ENCODE measurements around the gene SORL1.
A peak's percentile ranks its signal among the peaks of the same experiment; 100 is the strongest.

SORL1 gene

DNA sequence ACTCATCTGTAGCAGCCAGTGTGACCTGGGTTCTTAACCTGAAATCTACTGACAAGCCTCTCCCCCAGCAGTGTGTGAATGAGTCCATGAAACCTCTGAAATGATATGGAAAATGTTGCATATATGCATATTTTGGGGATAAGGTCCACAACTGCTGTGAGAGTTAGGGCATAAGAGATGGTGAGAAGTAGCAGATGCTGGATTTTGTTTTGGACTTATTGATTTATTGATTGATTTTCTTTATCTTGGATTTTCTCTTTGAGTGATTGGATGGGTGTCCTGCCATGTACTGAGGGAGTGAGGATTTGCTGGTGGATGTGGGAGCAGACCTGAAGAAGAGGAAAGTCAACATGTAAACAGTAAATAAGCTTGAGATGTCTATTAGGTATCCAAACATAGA is 212.0 kb downstream of the SORL1 start:
- DNase-seq, result no peak

GRCh38 chr11:121665206-121665838 is 213.2 kb downstream of the SORL1 start:
- DNase-seq, result no peak

GRCh38 chr11:121667836-121668235 is 215.7 kb downstream of the SORL1 start:
- no peak for DNase-seq

GRCh38 chr11:121669422-121669821 is 217.3 kb downstream of the SORL1 start:
- no peak for DNase-seq

DNA sequence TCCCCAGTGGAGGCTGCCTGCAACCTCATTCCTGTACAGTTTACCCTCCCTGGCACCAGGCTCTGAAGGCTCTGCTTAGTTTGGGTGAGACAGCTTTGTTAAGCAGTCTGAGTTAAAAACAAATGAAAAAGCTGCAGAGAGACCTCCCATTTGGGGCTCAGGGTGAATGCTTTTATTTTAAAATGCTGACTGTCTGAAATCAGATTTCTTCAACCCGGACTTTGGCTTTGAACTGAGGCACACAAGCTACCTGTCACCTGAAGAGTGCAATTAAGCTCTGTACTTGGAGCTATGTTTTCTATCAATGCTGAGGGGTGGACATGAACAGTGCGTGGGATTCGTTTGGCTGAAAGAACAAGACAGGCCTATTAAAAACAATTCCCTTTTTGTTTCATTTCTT is 218.2 kb downstream of the SORL1 start:
- DNase-seq, result no peak

DNA sequence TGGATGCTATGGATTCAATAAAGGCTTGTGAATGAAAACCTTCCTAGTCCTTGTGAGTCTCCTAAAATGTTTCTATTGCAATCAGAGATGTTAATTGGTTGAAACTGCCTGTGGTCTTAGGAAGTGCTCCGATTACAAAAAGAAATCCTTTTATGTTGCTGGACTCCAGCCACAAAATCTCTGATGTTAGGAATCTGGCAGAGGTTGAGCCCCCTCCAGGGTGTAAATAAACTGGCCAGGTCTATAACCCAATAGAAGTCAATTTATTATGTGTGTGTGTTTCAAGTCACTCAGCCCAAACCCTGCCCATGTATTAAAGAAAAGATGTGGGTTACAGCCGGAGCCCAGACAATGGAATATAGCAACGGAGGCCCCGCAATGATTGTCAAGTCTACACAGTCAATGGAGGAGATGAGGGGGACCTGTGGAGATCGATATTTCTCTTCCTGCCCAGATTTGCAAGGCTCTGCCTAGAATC is 218.7 kb downstream of the SORL1 start:
- DNase-seq, result no peak

DNA sequence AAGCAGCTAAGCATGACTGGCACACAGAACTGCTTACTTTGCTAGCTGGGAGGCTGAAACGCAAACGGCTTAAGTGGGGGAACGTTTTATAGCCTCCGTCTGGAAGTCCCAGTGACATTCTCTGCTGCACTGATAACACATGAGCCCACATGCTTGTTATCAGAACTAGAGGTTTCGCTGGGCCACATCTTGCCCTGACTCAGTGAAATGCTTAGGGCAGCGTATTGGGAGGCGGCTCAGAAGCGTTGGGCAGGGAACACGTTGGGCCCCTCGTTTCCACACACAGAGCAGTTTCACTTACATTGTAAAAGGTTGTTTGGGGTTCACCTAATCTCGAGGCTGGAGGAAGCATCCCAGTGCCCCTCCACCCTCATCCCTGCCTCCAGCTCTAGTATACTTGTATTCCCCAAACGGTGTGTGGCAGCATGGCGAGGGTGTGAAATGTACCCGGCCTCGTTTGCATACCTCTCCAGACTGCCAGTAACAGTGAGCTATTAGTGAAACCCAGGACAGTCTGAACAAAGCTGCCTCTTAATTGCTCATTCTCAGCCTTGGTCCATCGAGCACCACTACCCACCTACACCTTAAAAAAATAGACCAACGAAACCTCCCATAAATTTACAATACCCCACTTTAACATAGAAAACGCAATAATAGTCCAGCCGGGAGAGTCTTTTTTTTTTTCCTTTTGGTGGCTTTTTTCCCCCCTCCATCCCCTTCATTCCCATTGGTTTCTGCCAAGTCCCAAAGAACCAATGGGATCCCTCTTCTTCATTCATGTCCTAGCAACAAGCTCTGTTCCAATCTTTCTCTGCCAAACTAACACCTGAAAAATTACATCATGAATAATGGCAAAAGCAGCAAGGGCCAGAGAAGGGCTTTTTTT is 219.4 kb downstream of the SORL1 start:
- no peak for DNase-seq

GRCh38 chr11:121672630-121673487 is 220.7 kb downstream of the SORL1 start:
- no peak for DNase-seq

- DNase-seq, result peak; percentile 40
Measured at GRCh38 chr11:121681550-121682268, 229.6 kb downstream of the SORL1 start.

Data from HCEC 1CT (cell line).